ENCODE results near the gene LMAN1.

LMAN1 gene

GRCh38 chr18:59300676-59301285, 58.3 kb downstream of the LMAN1 start:
- DNase-seq, result no peak

GRCh38 chr18:59298871-59299270, 60.2 kb downstream of the LMAN1 start:
- peak; percentile 40 for DNase-seq

- DNase-seq, result no peak
Observed at GRCh38 chr18:59293317-59293716, 65.7 kb downstream of the LMAN1 start.

GRCh38 chr18:59286341-59286740, 72.7 kb downstream of the LMAN1 start:
- DNase-seq, result no peak

GRCh38 chr18:59282341-59282740, 76.7 kb downstream of the LMAN1 start:
- no peak for DNase-seq

GRCh38 chr18:59279722-59280121, 79.3 kb downstream of the LMAN1 start:
- DNase-seq, result no peak

- no peak for DNase-seq
Observed at GRCh38 chr18:59279193-59279592, 79.9 kb downstream of the LMAN1 start.

GRCh38 chr18:59278793-59279192, 80.3 kb downstream of the LMAN1 start:
- no peak for DNase-seq
